GM12801 (cell line): ENCODE results near the gene LIPN.

ENCODE experiments used
- CTCF ChIP-seq: IDR thresholded peaks from one replicate; pipeline ENCODE4 v1.5.1; 2011; ENCODE audit warnings: control low read depth; ENCODE audit not compliant: insufficient read length; ENCODE audit errors: extremely low read depth

The LIPN gene

GRCh38 chr10:88762906-88763305 lies 3.1 kb downstream of the LIPN start:
- no peak for TF ChIP-seq CTCF

GRCh38 chr10:88763441-88763840 lies 3.6 kb downstream of the LIPN start:
- no peak for TF ChIP-seq CTCF

- TF ChIP-seq CTCF: no peak
These were observed 4.3 kb downstream of the LIPN start for GRCh38 chr10:88764110-88764509.

- TF ChIP-seq CTCF: no peak
These were observed 6.0 kb downstream of the LIPN start for GRCh38 chr10:88765816-88766215.

- TF ChIP-seq CTCF: no peak
These were observed 9.6 kb downstream of the LIPN start for GRCh38 chr10:88769384-88769783.

GRCh38 chr10:88781206-88781605 lies 21.4 kb downstream of the LIPN start:
- TF ChIP-seq CTCF: no peak

- TF ChIP-seq CTCF: no peak
These were observed 22.4 kb downstream of the LIPN start for GRCh38 chr10:88782222-88782621.

GRCh38 chr10:88783724-88784123 lies 23.9 kb downstream of the LIPN start:
- no peak for TF ChIP-seq CTCF
